ENCODE data around the gene MYBPC1.

The MYBPC1 gene

DNA sequence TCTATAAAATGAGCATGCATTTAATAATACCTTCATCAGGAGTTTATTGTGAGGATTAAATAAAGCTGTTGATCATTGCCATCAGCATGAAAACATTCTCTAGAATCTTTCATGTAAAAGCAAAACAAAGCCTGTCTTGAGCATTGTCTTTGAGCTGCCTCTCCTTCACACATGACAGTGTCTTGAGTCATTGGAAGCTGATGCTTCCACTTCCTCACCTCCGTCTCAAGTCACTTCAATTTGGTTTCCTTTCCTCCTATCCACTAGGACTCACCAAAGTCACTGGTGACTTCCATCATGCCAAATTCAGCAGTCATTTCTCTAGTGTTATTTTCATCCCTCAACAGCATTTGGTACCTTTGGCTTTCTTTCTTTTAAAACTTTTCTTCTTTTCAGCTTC, 31.6 kb upstream of the MYBPC1 start:
- no peak overlapping the region for H3K4me3 ChIP-seq (ENCODE audit: low read depth, low read length)
- no peak for DNase-seq (ENCODE audit: low read depth)
- TF ChIP-seq MAX (IDR thresholded peaks at IDR 0.05; ENCODE audit: low read depth, low read length) (no peak), MYC (IDR thresholded peaks at IDR 0.05; ENCODE audit: low read depth, low read length) (no peak), CTCF (IDR thresholded peaks at IDR 0.05; ENCODE audit: low read depth, low read length) (no peak), POLR2A (IDR thresholded peaks at IDR 0.05; ENCODE audit: extremely low read depth, insufficient read length) (no peak)

DNA sequence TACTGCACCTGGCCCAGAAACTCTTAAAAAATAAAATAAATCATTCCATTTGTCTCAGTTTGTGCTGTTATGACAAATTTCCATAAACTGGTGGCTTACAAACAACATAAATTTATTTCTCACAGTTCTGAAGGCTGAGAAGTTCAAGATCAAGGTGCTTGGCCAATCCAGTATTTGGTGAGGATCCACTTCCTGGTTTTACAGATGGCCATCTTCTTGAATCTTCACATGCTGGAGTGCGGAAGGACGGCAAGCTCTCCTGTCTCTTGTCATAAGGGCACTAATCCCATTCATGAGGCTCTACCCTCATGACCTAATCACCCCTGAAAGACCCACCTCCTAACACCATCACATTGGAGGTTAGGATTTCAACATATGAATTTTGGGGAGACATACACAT, 29.9 kb upstream of the MYBPC1 start:
- no peak for TF ChIP-seq CTCF (IDR thresholded peaks at IDR 0.05; ENCODE audit: low read depth, low read length)
- no peak for TF ChIP-seq MYC (IDR thresholded peaks at IDR 0.05; ENCODE audit: low read depth, low read length)
- no peak for TF ChIP-seq POLR2A (IDR thresholded peaks at IDR 0.05; ENCODE audit: extremely low read depth, insufficient read length)
- no peak for TF ChIP-seq MAX (IDR thresholded peaks at IDR 0.05; ENCODE audit: low read depth, low read length)
- H3K4me3 ChIP-seq (ENCODE audit: low read depth, low read length), result no peak overlapping the region
- peak; percentile 50 for DNase-seq (ENCODE audit: low read depth)

- DNase-seq (ENCODE audit: low read depth), result peak; percentile 33
- H3K4me3 ChIP-seq (ENCODE audit: low read depth, low read length), result no peak overlapping the region
- TF ChIP-seq POLR2A (IDR thresholded peaks at IDR 0.05; ENCODE audit: extremely low read depth, insufficient read length) (no peak), CTCF (IDR thresholded peaks at IDR 0.05; ENCODE audit: low read depth, low read length) (no peak), MYC (IDR thresholded peaks at IDR 0.05; ENCODE audit: low read depth, low read length) (no peak), MAX (IDR thresholded peaks at IDR 0.05; ENCODE audit: low read depth, low read length) (no peak)
These were observed 28.5 kb upstream of the MYBPC1 start for GRCh38 chr12:101566318-101566717.

- TF ChIP-seq POLR2A (IDR thresholded peaks at IDR 0.05; ENCODE audit: extremely low read depth, insufficient read length) (no peak), MYC (IDR thresholded peaks at IDR 0.05; ENCODE audit: low read depth, low read length) (no peak), MAX (IDR thresholded peaks at IDR 0.05; ENCODE audit: low read depth, low read length) (no peak), CTCF (IDR thresholded peaks at IDR 0.05; ENCODE audit: low read depth, low read length) (no peak)
- DNase-seq (ENCODE audit: low read depth), result no peak
- no peak overlapping the region for H3K4me3 ChIP-seq (ENCODE audit: low read depth, low read length)
These were observed 26.9 kb upstream of the MYBPC1 start for GRCh38 chr12:101567918-101568317.

DNA sequence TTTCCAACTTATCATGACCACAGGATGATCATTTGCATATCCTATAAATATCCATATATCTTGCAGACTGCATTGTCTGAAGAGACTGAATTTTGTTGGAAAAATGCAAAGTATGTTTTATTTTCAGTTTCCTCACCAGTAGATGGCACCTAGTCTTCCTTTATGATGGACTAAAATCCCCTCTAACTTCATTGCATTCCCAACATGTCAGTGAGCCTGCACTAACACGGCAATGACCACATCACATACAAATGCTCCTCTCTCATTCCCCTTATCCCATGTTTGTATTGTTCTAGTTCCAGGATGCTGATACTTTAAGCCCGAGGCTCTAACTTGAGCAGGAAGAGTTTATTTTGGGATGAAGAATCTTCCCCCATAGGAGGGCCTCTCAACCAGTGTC, 24.7 kb upstream of the MYBPC1 start:
- peak; percentile 43 for DNase-seq (ENCODE audit: low read depth)
- TF ChIP-seq MYC (IDR thresholded peaks at IDR 0.05; ENCODE audit: low read depth, low read length) (no peak), CTCF (IDR thresholded peaks at IDR 0.05; ENCODE audit: low read depth, low read length) (peak; percentile 1)
- H3K4me3 ChIP-seq (ENCODE audit: low read depth, low read length), result no peak overlapping the region

GRCh38 chr12:101571105-101571504, 23.7 kb upstream of the MYBPC1 start:
- no peak for DNase-seq (ENCODE audit: low read depth)
- no peak overlapping the region for H3K4me3 ChIP-seq (ENCODE audit: low read depth, low read length)
- no peak for TF ChIP-seq MYC (IDR thresholded peaks at IDR 0.05; ENCODE audit: low read depth, low read length)
- no peak for TF ChIP-seq MAX (IDR thresholded peaks at IDR 0.05; ENCODE audit: low read depth, low read length)
- no peak for TF ChIP-seq CTCF (IDR thresholded peaks at IDR 0.05; ENCODE audit: low read depth, low read length)
- TF ChIP-seq POLR2A (IDR thresholded peaks at IDR 0.05; ENCODE audit: extremely low read depth, insufficient read length), result no peak
